ENCODE results near the gene CDC42. TPM values are rescaled to one million over a fixed set of nuclear protein-coding genes. Genes with fewer than 3 reads are reported as not detected.

CDC42 gene
- total and polyA plus RNA-seq, 2 of the 13 experiments (the other 11 are each of a cell fraction or from before 2014, with no cell fraction given) = 138 to 237 TPM

DNA sequence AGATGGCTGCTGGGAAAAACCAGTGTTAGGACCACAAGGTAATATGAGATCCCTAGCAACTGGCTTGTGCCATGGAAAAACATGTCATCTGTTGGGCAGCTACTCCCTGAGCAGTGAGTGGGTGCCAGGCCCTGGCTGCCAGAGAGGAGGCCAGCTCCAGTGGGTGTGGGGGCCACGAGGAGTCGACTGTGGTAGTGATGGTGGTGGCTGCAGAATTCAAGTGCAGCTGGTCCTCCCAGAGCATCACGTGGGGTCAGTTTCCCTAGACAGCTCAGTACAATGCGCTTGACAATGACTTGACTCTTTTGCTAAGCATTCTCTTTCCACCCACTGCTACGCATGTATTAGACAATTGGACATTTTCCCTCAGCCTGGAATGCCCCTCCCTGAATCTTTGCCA lies 14.5 kb upstream of the CDC42 start:
- ChIA-PET POLR2A (interaction anchor here (0.9 to 2.5 kb wide), 2 partner anchors 13 to 14 kb away, joined by 3 to 10 read pairs; partner anchors contain the start of gene CDC42), CTCF (ENCODE audit: low intra/inter-chr PET ratio, low total read pairs) (no interaction called here)
- WGBS (ENCODE audit: low lambda C conversion rate) = 38% methylated on average over 5 of the region's 5 CpGs

More for the DNA sequence above, 14.5 kb upstream of the CDC42 start:
- H3K4me3 ChIP-seq (replicated peaks in 1 of 3; ENCODE audit: insufficient read depth in 1 of 3, low read depth in 2 of 3, low read length in 3 of 3) = no peak overlapping the region
- no peak overlapping the region for H3K27ac ChIP-seq (ENCODE audit: extremely low read length, insufficient read depth, low read length)
- peaks cover 34% of the 10 kb centered on the region for H3K4me1 ChIP-seq (ENCODE audit: insufficient read depth, low read length)
- H3K9me3 ChIP-seq (ENCODE audit: low read length) = no peaks in the 10 kb centered on the region
- no peak for FAIRE-seq
- TF ChIP-seq ZNF335 (CRISPR knock-in tag; IDR thresholded peaks at IDR 0.05) (no peak), KMT2B (CRISPR knock-in tag; IDR thresholded peaks at IDR 0.05) (no peak), ZNF891 (CRISPR knock-in tag; IDR thresholded peaks at IDR 0.05) (no peak), ZNF432 (CRISPR knock-in tag; IDR thresholded peaks at IDR 0.05; ENCODE audit: borderline replicate concordance) (no peak), SMARCC2 (IDR thresholded peaks at IDR 0.05) (no peak), YEATS4 (CRISPR knock-in tag; IDR thresholded peaks at IDR 0.05; ENCODE audit: borderline replicate concordance) (no peak), HDAC2 (CRISPR knock-in tag; IDR thresholded peaks at IDR 0.05) (no peak), ZNF598 (CRISPR knock-in tag; IDR thresholded peaks at IDR 0.05; ENCODE audit: borderline replicate concordance) (no peak), ZNF674 (CRISPR knock-in tag; IDR thresholded peaks at IDR 0.05; ENCODE audit: low read depth) (no peak), ZNF331 (CRISPR knock-in tag; IDR thresholded peaks at IDR 0.05) (no peak), ZNF317 (CRISPR knock-in tag; IDR thresholded peaks at IDR 0.05) (no peak), TEAD3 (CRISPR knock-in tag; optimal IDR thresholded peaks at IDR 0.05; ENCODE audit: borderline replicate concordance) (no peak), ZNF792 (CRISPR knock-in tag; IDR thresholded peaks at IDR 0.05) (no peak), POLR2AphosphoS2 (IDR thresholded peaks at IDR 0.05; ENCODE audit: low read depth, low read length) (no peak), HCFC1 (IDR thresholded peaks at IDR 0.05; ENCODE audit: low read depth, low read length) (no peak), RXRA (CRISPR knock-in tag; IDR thresholded peaks at IDR 0.05) (no peak), CENPX (CRISPR knock-in tag; IDR thresholded peaks at IDR 0.05) (no peak)
- TF ChIP-seq, protein P1, sequence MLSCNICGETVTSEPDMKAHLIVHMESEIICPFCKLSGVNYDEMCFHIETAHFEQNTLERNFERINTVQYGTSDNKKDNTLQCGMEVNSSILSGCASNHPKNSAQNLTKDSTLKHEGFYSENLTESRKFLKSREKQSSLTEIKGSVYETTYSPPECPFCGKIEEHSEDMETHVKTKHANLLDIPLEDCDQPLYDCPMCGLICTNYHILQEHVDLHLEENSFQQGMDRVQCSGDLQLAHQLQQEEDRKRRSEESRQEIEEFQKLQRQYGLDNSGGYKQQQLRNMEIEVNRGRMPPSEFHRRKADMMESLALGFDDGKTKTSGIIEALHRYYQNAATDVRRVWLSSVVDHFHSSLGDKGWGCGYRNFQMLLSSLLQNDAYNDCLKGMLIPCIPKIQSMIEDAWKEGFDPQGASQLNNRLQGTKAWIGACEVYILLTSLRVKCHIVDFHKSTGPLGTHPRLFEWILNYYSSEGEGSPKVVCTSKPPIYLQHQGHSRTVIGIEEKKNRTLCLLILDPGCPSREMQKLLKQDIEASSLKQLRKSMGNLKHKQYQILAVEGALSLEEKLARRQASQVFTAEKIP (CRISPR knock-in tag; IDR thresholded peaks at IDR 0.05; ENCODE audit: borderline replicate concordance) = no peak
- TF ChIP-seq, protein P2, sequence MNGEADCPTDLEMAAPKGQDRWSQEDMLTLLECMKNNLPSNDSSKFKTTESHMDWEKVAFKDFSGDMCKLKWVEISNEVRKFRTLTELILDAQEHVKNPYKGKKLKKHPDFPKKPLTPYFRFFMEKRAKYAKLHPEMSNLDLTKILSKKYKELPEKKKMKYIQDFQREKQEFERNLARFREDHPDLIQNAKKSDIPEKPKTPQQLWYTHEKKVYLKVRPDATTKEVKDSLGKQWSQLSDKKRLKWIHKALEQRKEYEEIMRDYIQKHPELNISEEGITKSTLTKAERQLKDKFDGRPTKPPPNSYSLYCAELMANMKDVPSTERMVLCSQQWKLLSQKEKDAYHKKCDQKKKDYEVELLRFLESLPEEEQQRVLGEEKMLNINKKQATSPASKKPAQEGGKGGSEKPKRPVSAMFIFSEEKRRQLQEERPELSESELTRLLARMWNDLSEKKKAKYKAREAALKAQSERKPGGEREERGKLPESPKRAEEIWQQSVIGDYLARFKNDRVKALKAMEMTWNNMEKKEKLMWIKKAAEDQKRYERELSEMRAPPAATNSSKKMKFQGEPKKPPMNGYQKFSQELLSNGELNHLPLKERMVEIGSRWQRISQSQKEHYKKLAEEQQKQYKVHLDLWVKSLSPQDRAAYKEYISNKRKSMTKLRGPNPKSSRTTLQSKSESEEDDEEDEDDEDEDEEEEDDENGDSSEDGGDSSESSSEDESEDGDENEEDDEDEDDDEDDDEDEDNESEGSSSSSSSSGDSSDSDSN (CRISPR knock-in tag; IDR thresholded peaks at IDR 0.05) = no peak
- TF ChIP-seq, protein P3, sequence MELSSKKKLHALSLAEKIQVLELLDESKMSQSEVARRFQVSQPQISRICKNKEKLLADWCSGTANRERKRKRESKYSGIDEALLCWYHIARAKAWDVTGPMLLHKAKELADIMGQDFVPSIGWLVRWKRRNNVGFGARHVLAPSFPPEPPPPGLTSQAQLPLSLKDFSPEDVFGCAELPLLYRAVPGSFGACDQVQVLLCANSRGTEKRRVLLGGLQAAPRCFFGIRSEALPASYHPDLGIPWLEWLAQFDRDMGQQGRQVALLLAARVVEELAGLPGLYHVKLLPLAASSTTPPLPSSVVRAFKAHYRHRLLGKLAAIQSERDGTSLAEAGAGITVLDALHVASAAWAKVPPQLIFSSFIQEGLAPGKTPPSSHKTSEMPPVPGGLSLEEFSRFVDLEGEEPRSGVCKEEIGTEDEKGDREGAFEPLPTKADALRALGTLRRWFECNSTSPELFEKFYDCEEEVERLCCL (CRISPR knock-in tag; IDR thresholded peaks at IDR 0.05; ENCODE audit: borderline replicate concordance) = no peak
- no peak overlapping the region for H3K4me2 ChIP-seq (ENCODE audit: low read depth, low read length)
- no peaks in the 10 kb centered on the region for H3K27me3 ChIP-seq (ENCODE audit: control insufficient read depth in 1 of 2, insufficient read depth in 2 of 2, low read length in 2 of 2)
- no peak for DNase-seq (ENCODE audit: low spot score)
- H2AFZ ChIP-seq (ENCODE audit: low read length) = no peak overlapping the region
- H4K20me1 ChIP-seq (ENCODE audit: insufficient read depth, low read length) = no peaks in the 10 kb centered on the region
- in situ Hi-C loops (cut with HindIII; ENCODE audit: extremely low pct_ligation_motif_present, low pct_unique_long_range_greater_than_20kb) = no loop called here
- no peak overlapping the region for H3K9ac ChIP-seq (ENCODE audit: insufficient read depth, low read depth, low read length)
- ATAC-seq = no peak
- no peaks in the 10 kb centered on the region for H3K79me2 ChIP-seq (ENCODE audit: insufficient read depth, low read length)
- BruUV-seq (replicated peaks) = no TSS peak
- H3K36me3 ChIP-seq (replicated peaks in 1 of 2; ENCODE audit: control insufficient read depth in 1 of 2, insufficient read depth in 2 of 2, low read length in 2 of 2) = no peaks in the 10 kb centered on the region
- intact Hi-C loops (cut with micrococcal nuclease; ENCODE audit: unreplicated experiment) = no loop called here

Data from HepG2 (cell line).